ENCODE data around the gene APCDD1L.
"Not testable (repeated sequence)": the region's sequence is repeated elsewhere in the genome, so short reads cannot be mapped to it uniquely, and the experiment has no call there.

APCDD1L gene

GRCh38 chr20:58418949-58419748 lies 96.0 kb downstream of the APCDD1L start:
- no peak for TF ChIP-seq CTCF (IDR thresholded peaks at IDR 0.05; ENCODE audit: extremely low read depth, insufficient read depth, missing control alignments)
- DNase-seq (ENCODE audit: low spot score) = no peak
- in situ Hi-C loops (cut with MboI; ENCODE audit: low pct_unique_long_range_greater_than_20kb, low sequenced_read_pairs, unreplicated experiment) = no loop called here

GRCh38 chr20:58417438-58417837 lies 97.8 kb downstream of the APCDD1L start:
- in situ Hi-C loops (cut with MboI; ENCODE audit: low pct_unique_long_range_greater_than_20kb, low sequenced_read_pairs, unreplicated experiment) = no loop called here
- TF ChIP-seq CTCF (IDR thresholded peaks at IDR 0.05; ENCODE audit: extremely low read depth, insufficient read depth, missing control alignments) = no peak

GRCh38 chr20:58416835-58417234 lies 98.4 kb downstream of the APCDD1L start:
- DNase-seq (ENCODE audit: low spot score) = no peak
- TF ChIP-seq CTCF (IDR thresholded peaks at IDR 0.05; ENCODE audit: extremely low read depth, insufficient read depth, missing control alignments) = no peak
- in situ Hi-C loops (cut with MboI; ENCODE audit: low pct_unique_long_range_greater_than_20kb, low sequenced_read_pairs, unreplicated experiment) = no loop called here

More at GRCh38 chr20:58417438-58417837, 97.8 kb downstream of the APCDD1L start:
- DNase-seq (ENCODE audit: low spot score) = no peak

- in situ Hi-C loops (cut with MboI; ENCODE audit: low pct_unique_long_range_greater_than_20kb, low sequenced_read_pairs, unreplicated experiment) = no loop called here
- no peak for TF ChIP-seq CTCF (IDR thresholded peaks at IDR 0.05; ENCODE audit: extremely low read depth, insufficient read depth, missing control alignments)
- DNase-seq (ENCODE audit: low spot score) = no peak
Measured at GRCh38 chr20:58416057-58416456, 99.1 kb downstream of the APCDD1L start.

- in situ Hi-C loops (cut with MboI; ENCODE audit: low pct_unique_long_range_greater_than_20kb, low sequenced_read_pairs, unreplicated experiment) = not testable (repeated sequence)
Measured at GRCh38 chr20:58414786-58415185, 100.4 kb downstream of the APCDD1L start.

GRCh38 chr20:58414216-58414615 lies 101.0 kb downstream of the APCDD1L start:
- in situ Hi-C loops (cut with MboI; ENCODE audit: low pct_unique_long_range_greater_than_20kb, low sequenced_read_pairs, unreplicated experiment); DNase-seq (ENCODE audit: low spot score): not testable (repeated sequence)

More at GRCh38 chr20:58414786-58415185, 100.4 kb downstream of the APCDD1L start:
- DNase-seq (ENCODE audit: low spot score) = not testable (repeated sequence)

Data from GM13977 (cell line).